ENCODE data around the gene SHB.

DNA sequence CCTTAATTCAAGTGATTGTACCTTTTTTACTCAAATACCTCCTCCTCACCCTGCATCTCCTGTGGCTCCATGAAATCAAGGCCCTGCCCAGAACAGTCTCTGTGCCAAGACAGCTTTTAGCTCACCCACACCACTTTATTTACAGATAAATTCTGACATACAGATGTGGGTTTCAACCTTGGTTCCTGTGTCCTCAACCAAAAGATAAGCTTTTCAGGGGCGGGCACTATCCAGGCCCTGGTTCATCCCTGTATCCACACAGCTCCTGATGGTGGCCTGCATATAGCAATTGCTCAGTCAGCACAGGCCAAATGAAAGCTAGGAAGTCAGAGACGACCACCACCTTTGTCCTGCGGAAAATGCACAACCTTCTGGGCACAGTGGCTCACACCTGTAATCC lies 8.3 kb downstream of the SHB start:
- TF ChIP-seq, protein P1, sequence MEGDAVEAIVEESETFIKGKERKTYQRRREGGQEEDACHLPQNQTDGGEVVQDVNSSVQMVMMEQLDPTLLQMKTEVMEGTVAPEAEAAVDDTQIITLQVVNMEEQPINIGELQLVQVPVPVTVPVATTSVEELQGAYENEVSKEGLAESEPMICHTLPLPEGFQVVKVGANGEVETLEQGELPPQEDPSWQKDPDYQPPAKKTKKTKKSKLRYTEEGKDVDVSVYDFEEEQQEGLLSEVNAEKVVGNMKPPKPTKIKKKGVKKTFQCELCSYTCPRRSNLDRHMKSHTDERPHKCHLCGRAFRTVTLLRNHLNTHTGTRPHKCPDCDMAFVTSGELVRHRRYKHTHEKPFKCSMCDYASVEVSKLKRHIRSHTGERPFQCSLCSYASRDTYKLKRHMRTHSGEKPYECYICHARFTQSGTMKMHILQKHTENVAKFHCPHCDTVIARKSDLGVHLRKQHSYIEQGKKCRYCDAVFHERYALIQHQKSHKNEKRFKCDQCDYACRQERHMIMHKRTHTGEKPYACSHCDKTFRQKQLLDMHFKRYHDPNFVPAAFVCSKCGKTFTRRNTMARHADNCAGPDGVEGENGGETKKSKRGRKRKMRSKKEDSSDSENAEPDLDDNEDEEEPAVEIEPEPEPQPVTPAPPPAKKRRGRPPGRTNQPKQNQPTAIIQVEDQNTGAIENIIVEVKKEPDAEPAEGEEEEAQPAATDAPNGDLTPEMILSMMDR (IDR thresholded peaks at IDR 0.05; ENCODE audit: low read length): no peak
- no peak for TF ChIP-seq EZH2 (optimal IDR thresholded peaks at IDR 0.05; ENCODE audit: low read depth, low read length)
